GM10847 (cell line): ENCODE data around the gene NNMT.

Experiments used
- POLR2A ChIP-seq: IDR thresholded peaks from 2 replicates; pipeline ENCODE4 v1.6.1; 2011; ENCODE audit not compliant: insufficient read length; ENCODE audit errors: extremely low read depth

Gene NNMT

GRCh38 chr11:114259124-114259526, 37.1 kb upstream of the NNMT start:
- TF ChIP-seq POLR2A, result no peak

- no peak for TF ChIP-seq POLR2A
Measured at GRCh38 chr11:114259551-114259983, 36.6 kb upstream of the NNMT start.

- no peak for TF ChIP-seq POLR2A
Measured at GRCh38 chr11:114260077-114260476, 36.1 kb upstream of the NNMT start.

- TF ChIP-seq POLR2A, result no peak
Measured at GRCh38 chr11:114260483-114260882, 35.7 kb upstream of the NNMT start.

- no peak for TF ChIP-seq POLR2A
Measured at GRCh38 chr11:114261791-114262190, 34.4 kb upstream of the NNMT start.

GRCh38 chr11:114262681-114263512, 33.3 kb upstream of the NNMT start:
- TF ChIP-seq POLR2A, result no peak

- TF ChIP-seq POLR2A, result no peak
Measured at GRCh38 chr11:114263513-114264170, 32.6 kb upstream of the NNMT start.

GRCh38 chr11:114264381-114264780, 31.8 kb upstream of the NNMT start:
- TF ChIP-seq POLR2A, result no peak

- no peak for TF ChIP-seq POLR2A
Measured at GRCh38 chr11:114265122-114265878, 30.9 kb upstream of the NNMT start.

- TF ChIP-seq POLR2A, result no peak
Measured at GRCh38 chr11:114269498-114269897, 26.7 kb upstream of the NNMT start.

GRCh38 chr11:114270531-114271270, 25.5 kb upstream of the NNMT start:
- no peak for TF ChIP-seq POLR2A

GRCh38 chr11:114271316-114271715, 24.9 kb upstream of the NNMT start:
- TF ChIP-seq POLR2A, result no peak

- TF ChIP-seq POLR2A, result no peak
Measured at GRCh38 chr11:114272311-114272710, 23.9 kb upstream of the NNMT start.

GRCh38 chr11:114273071-114273470, 23.1 kb upstream of the NNMT start:
- no peak for TF ChIP-seq POLR2A

GRCh38 chr11:114273890-114274635, 22.1 kb upstream of the NNMT start:
- TF ChIP-seq POLR2A, result no peak

GRCh38 chr11:114274637-114275036, 21.6 kb upstream of the NNMT start:
- TF ChIP-seq POLR2A, result no peak
